Neural crest cell (in vitro differentiated cells): ENCODE data around the gene MCUB. TPM values are rescaled to one million over a fixed set of nuclear protein-coding genes. Genes with fewer than 3 reads are reported as not detected.
"Not testable (repeated sequence)": the region's sequence is repeated elsewhere in the genome, so short reads cannot be mapped to it uniquely, and the experiment has no call there.

Experiments
- DNase-seq: peaks from one replicate; pipeline ENCODE4 v3.0.0; 2021; ENCODE audit warnings: low read depth, mixed read lengths, low spot score
- H3K27ac Mint-ChIP-seq: one replicate; pipeline ENCODE4 v1.8.0; 2021; ENCODE audit warnings: mild to moderate bottlenecking, mixed read lengths; ENCODE audit not compliant: unreplicated experiment
- H3K27me3 Mint-ChIP-seq: 2 replicates; pipeline ENCODE4 v1.8.0; 2021; ENCODE audit warnings: low read depth, mild to moderate bottlenecking, mixed read lengths
- H3K36me3 Mint-ChIP-seq: 2 replicates; pipeline ENCODE4 v1.8.0; 2021; ENCODE audit warnings: low read depth, mild to moderate bottlenecking, mixed read lengths
- H3K4me1 Mint-ChIP-seq: 2 replicates; pipeline ENCODE4 v1.8.0; 2021; ENCODE audit warnings: mixed read lengths
- H3K4me3 Mint-ChIP-seq: one replicate; pipeline ENCODE4 v1.8.0; 2021; ENCODE audit warnings: mild to moderate bottlenecking, mixed read lengths
- H3K9me3 Mint-ChIP-seq: 2 replicates; pipeline ENCODE4 v1.8.0; 2021; ENCODE audit warnings: mixed read lengths
- total RNA-seq: library from RNA; stranded (reverse); gene quantifications from 2 replicates; pipeline ENCODE4 v1.2.1, GENCODE V29; 2021
- TF ChIP-seq, protein P1 (sequence below): fragments of 200-600 bp; sonication (generic); conservative IDR thresholded peaks from 2 replicates; pipeline ENCODE4 v1.5.0; 2021; ENCODE audit warnings: antibody characterized with exemption, mild to moderate bottlenecking

MCUB gene
- total RNA-seq, 1 donor from 2014 or later, result 15.9 TPM

- Mint-ChIP-seq H3K9me3 (no peaks in the 10 kb centered on the region), H3K27ac (no peak overlapping the region), H3K4me1 (peaks cover 4% of the 10 kb centered on the region), H3K36me3 (peaks cover 8% of the 10 kb centered on the region), H3K4me3 (no peak overlapping the region), H3K27me3 (no peaks in the 10 kb centered on the region)
- TF ChIP-seq, protein P1, sequence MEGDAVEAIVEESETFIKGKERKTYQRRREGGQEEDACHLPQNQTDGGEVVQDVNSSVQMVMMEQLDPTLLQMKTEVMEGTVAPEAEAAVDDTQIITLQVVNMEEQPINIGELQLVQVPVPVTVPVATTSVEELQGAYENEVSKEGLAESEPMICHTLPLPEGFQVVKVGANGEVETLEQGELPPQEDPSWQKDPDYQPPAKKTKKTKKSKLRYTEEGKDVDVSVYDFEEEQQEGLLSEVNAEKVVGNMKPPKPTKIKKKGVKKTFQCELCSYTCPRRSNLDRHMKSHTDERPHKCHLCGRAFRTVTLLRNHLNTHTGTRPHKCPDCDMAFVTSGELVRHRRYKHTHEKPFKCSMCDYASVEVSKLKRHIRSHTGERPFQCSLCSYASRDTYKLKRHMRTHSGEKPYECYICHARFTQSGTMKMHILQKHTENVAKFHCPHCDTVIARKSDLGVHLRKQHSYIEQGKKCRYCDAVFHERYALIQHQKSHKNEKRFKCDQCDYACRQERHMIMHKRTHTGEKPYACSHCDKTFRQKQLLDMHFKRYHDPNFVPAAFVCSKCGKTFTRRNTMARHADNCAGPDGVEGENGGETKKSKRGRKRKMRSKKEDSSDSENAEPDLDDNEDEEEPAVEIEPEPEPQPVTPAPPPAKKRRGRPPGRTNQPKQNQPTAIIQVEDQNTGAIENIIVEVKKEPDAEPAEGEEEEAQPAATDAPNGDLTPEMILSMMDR, result no peak
- DNase-seq, result no peak
Measured at GRCh38 chr4:109589119-109589518, 29.1 kb downstream of the MCUB start.

DNA sequence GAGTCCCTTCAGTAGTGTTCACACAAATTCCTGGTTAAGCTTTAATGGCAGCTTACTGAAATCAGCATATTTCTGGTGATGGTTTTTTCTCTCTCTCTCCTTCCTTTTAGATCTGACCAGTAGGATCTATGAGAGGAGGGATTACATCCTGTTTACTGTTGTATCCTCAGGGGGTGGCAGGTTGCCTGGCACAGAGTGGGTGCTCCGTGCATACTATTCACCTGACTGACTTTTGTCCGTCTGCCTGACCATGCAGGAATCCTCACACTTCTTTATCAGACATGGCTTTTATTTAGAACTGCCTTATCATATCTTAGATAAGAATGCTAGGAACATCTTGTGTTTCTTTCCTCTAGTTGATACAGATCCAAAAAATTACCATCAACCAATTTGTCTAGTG is 29.6 kb downstream of the MCUB start:
- TF ChIP-seq, protein P1, result no peak
- Mint-ChIP-seq H3K36me3 (peaks cover 5% of the 10 kb centered on the region), H3K27ac (no peak overlapping the region), H3K27me3 (no peaks in the 10 kb centered on the region), H3K4me1 (peaks cover 4% of the 10 kb centered on the region), H3K4me3 (no peak overlapping the region), H3K9me3 (no peaks in the 10 kb centered on the region)
- DNase-seq, result no peak

- H3K9me3 Mint-ChIP-seq, result no peaks in the 10 kb centered on the region
- H3K36me3 Mint-ChIP-seq, result peaks cover 2% of the 10 kb centered on the region
- no peak overlapping the region for H3K4me3 Mint-ChIP-seq
- TF ChIP-seq, protein P1, result no peak
- no peaks in the 10 kb centered on the region for H3K27me3 Mint-ChIP-seq
- peaks cover 4% of the 10 kb centered on the region for H3K4me1 Mint-ChIP-seq
- H3K27ac Mint-ChIP-seq, result no peak overlapping the region
- no peak for DNase-seq
Measured at GRCh38 chr4:109590905-109591304, 30.9 kb downstream of the MCUB start.

GRCh38 chr4:109592367-109592766 is 32.3 kb downstream of the MCUB start:
- Mint-ChIP-seq H3K9me3 (no peaks in the 10 kb centered on the region), H3K36me3 (no peaks in the 10 kb centered on the region), H3K4me3 (no peak overlapping the region), H3K4me1 (peaks cover 4% of the 10 kb centered on the region), H3K27me3 (no peaks in the 10 kb centered on the region), H3K27ac (no peak overlapping the region)
- TF ChIP-seq, protein P1, result no peak
- DNase-seq, result no peak

- H3K9me3 Mint-ChIP-seq, H3K36me3 Mint-ChIP-seq, DNase-seq, H3K4me1 Mint-ChIP-seq, H3K27me3 Mint-ChIP-seq, H3K27ac Mint-ChIP-seq, H3K4me3 Mint-ChIP-seq: not testable (repeated sequence)
Measured at GRCh38 chr4:109595123-109595522, 35.1 kb downstream of the MCUB start.

DNA sequence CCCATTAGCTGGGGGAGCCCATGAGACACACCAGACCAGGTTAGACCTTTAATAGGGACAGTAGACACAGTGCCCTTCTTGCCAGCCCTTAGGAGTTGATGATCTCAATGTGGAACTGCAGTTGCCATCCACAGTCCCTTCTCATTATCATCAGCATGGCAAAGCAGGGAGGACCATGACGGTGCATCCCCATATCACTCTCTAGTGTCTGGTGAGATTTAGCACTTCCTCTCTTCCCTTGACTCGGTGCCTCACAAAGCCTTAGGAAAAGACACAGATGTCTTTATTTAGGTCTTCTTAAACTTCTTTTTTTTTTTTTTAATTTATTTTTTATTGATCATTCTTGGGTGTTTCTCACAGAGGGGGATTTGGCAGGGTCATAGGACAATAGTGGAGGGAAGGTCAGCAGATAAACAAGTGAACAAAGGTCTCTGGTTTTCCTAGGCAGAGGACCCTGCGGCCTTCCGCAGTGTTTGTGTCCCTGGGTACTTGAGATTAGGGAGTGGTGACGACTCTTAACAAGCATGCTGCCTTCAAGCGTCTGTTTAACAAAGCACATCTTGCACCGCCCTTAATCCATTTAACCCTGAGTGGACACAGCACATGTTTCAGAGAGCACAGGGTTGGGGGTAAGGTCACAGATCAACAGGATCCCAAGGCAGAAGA is 36.5 kb downstream of the MCUB start:
- not testable (repeated sequence) for H3K9me3 Mint-ChIP-seq, DNase-seq, H3K4me3 Mint-ChIP-seq, H3K4me1 Mint-ChIP-seq, H3K27ac Mint-ChIP-seq, H3K27me3 Mint-ChIP-seq
- H3K36me3 Mint-ChIP-seq, result peaks cover 13% of the 10 kb centered on the region
